HG03280 (cell line): ENCODE data around the gene KLHL29.
"Not testable (repeated sequence)": the region's sequence is repeated elsewhere in the genome, so short reads cannot be mapped to it uniquely, and the experiment has no call there.

ENCODE experiments used
- ATAC-seq: cut with Tn5 transposase; IDR thresholded peaks from one replicate; pipeline ENCODE4 v1.9.1; 2021; ENCODE audit warnings: mild to moderate bottlenecking, moderate library complexity; ENCODE audit not compliant: unreplicated experiment

Gene KLHL29

DNA sequence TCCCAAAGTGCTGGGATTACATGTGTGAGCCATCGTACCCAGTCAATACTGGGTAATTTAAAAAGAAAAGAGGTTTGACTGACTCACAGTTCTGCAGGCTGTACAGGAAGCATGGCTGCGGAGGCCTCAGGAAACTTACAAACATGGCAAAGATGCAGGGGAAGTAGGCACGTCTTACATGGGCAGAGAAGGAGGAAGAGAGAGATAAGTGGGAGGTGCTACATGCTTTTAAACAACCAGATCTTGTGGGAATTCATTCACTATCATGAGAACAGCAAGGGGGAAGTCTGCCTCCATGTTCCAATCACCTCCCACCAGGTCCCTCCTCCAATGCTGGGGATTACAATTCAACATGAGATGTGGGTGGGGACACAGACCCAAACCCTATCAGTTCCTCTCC is 349.4 kb downstream of the KLHL29 start:
- ATAC-seq = no peak

DNA sequence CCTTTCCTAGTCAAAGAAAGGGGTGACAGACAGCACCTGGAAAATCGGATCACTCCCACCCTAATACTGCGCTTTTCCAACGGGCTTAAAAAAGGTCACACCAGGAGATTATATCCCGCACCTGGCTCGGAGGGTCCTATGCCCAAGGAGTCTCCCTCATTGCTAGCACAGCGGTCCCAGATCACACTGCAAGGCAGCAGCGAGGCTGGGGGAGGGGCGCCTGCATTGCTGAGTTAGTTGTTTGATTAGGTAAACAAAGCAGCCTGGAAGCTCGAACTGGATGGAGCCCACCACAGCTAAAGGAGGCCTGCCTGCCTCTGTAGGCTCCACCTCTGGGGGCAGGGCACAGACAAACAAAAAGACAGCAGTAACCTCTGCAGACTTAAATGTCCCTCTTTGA is 351.8 kb downstream of the KLHL29 start:
- not testable (repeated sequence) for ATAC-seq

DNA sequence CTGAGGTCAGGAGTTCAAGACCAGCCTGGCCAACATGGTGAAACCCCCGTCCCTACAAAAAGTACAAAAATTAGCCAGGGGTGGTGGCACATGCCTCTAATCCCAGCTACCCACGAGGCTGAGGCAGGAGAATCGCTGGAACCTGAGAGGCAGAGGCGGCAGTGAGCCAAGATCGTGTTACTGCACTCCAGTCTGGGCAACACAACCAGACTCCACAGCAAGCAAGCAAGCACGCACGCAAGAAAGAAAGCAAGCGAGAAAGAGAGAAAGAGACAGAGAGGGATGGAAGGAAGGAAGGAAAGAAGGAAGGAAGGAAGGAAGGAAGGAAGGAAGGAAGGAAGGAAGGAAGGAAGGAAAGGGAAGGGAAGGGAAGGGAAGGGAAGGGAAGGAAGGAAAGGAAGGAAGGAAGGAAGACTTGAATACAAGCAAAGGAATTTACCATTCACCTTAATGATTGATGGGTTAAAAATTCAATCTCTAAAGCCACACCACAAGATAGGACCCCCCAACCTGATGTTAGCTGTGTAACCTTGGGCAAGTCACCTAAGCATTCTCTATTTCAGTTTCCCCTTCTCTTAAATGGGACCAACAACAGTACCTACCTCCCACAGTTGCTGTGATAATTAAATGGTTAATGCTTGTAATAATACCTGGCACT is 360.2 kb downstream of the KLHL29 start:
- no peak for ATAC-seq

DNA sequence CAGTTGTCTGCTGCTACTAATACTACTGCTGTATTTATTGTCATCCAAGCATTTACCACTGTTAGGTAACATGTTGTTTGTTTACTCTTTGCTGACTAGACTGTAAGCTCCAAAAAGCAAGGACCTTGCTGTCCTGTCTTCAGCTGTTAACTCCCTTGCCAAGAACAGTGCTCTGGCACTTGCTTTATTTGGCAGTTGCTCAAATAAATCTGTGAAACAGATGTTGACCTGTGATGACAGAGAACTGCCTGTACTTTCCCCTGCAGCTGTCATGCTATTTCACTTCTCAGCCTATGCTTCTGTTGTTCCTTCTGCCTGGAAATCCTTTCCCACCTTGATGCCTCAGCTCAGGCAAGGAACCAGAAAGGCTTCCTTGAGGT is 360.7 kb downstream of the KLHL29 start:
- ATAC-seq = no peak

DNA sequence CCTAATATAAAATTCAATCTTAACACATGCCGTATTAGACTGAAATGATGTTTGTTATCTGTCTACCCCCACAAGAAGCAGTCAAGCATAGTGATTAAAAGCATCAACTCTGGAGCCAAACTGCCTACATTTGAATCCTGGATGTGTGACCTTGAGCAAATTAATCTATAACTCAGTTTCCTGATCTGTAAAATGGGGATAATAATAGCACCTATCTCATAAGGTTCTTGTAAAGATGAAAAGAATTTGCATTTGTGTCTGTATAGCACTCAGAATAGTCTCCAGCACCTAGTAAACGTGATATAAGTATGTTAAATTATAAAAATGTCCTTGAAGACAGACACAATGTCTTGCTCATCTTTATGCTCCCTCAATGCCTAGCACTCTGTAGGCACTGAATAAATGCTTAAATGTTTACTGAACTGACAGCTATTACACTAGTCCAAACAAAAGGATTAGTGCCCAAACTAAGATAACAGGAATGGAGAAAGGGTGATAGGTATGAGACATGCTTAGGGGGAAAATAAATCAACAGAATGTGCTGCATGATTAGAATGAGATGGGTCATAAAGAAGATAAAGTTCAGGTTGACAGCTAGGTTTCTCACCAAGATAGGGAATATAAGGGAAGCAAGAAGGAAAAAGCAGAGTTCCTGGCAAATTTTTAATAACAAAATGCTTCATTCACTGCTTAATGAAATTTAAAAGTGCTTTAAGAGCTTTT is 361.3 kb downstream of the KLHL29 start:
- ATAC-seq = no peak

DNA sequence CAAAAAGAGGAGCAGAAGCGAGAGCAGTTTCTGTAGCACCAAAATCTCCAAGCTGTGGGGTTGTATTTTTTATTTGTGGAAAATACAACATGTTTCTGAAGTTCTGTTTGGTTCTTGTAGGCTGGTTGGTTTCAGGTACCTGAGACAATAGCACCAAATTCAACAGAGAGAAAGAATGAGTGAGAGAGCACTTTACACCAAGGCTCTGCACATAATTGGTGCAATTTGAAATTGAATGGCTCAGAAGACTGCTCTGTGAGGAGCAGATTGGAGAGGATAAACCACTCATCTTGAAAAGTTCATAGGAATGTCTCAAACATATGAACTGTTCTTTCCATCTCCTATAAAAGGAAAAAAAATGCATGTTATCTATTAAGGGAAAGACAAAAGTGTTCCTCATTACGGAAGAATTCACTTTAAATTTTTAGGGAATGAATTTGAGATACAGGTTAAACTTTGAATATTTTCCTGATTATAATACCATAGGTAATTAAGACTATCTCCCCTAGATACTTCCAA is 366.8 kb downstream of the KLHL29 start:
- no peak for ATAC-seq

DNA sequence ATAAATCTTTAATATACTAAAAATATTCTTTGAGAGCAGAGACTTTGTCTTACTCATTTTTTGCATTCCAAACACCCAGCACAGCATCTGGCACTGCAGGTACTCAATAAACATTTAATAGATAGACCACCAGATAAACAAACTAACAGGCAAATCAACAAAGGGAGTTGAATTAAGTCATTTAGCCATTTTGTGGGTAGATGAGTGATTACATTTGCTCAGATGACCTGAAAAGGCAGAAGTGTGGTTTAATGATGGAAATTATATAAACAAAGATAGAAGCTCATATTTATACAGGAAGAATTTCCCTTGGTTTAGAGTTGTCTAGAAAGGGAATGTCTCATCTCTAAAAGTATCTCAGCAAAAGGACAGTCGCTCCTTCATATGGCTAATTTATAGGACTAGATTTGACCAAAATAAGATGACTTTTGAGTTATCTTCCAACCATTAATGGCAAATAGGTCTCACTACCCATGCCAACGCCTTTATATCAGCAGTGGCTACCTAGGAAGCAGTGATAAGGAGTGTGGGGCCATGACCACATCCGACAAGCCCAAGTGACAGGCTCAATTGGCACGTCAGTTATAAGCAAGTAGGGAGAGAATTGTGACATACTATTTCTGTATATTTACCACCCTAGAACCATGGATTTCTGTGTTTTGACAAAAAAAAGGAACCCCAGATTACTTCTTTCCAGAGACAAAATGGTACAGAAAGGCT is 368.5 kb downstream of the KLHL29 start:
- ATAC-seq = no peak

DNA sequence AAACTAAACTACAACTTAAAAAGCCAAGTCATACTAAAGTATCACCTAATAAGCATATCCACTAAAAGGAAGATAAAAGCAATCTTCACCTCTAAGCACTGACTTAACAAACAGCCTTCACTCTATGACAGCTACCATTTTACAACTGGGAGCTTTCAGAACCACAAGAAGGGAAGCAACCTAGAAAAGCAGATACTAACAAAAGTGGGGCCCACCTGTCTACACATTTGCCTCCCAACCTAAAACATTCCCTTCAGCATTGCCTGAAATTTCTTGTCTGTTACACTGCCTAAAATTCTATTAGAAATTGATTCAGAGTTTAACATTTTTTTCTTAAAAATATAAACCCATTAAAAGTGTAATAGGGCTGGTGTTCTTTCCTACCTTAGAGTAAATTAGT is 370.0 kb downstream of the KLHL29 start:
- ATAC-seq = no peak

DNA sequence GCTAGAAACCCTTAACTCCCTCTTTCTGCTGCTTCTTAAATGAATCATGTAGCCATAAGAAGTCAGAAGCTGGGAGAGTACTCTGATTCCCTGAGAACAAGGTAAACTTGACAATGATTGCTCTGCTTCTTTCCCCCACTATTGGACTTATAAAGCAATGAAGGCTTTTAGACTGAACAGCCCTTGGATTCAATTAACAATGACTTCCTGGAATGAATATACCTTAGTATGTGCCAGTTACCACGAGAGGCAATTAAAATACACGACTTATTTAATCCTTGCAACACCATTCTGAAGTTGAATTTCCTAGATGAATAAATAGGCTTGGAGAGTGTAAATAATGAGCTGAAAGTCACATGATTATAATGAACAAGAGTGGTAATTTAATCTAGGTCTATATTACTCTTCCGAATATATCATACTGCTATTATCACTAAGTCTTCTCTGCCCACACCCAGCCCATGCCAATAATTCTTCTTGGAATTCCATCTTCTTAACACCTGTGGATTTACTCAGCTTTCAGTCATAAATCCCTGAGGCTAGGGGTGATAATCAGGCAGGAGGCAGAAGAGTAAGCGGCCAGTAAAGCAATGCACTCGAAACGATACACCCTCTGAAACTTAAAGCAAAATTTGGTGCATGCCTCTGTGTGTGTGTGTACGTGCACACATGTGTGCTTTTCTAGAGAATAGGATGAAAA is 371.8 kb downstream of the KLHL29 start:
- ATAC-seq = no peak

DNA sequence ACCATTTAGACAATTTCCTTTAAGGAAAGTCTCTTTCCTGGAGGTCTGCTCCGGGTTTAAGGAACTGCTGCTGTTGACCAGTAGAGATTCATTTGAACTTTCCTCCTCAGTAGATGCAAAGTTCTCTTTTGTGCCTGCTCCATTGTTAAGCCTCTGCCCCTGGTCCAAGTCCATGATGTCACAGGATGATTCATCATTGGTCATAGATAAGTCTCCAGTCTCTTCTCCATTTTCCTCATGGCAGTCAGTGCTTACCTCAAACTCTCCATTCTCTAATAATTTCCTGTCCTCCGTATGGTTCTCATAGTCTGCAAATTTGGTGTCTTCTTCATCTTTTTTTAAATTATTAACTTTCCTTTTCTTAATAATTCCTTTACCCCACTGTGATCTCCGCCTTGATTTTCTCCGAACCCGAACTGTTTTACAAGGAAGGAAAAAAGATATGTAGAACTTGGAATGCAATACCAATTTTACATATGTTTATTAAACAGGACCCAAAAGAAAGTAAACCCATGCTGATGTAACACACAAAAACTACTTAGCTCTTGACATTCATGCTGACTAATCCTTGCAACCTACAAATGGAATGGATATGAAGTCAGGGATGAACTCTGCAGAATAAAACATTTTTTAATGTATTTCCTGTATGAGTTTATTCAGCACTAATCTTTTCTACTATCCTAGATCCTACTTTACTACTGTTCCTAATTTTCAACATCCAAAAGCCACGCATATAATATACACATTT is 372.9 kb downstream of the KLHL29 start:
- no peak for ATAC-seq
